HG03103 (cell line): ENCODE results near the gene MINDY3.

Experiments used
- ATAC-seq: cut with Tn5 transposase; IDR thresholded peaks from one replicate; pipeline ENCODE4 v1.9.1; 2021; ENCODE audit warnings: low read depth; ENCODE audit not compliant: unreplicated experiment

Gene MINDY3

DNA sequence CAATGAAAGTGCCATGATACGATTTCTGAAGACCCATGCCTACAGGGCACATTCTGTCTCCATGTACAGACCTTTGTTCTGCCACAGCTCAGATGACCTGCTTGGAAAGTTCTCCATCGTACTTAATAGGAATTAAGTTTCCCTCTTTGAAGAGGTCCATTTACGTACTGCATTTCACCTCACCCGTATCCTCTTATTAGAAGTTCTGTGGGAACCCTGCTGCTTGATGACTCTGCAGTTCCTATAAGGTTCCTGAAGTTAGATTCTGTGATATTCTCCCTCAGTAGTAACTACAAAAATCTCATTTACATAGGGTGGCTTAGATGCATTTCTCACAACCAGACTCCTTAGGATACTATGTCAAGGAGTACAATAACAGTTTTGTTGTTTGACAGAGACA lies 50.9 kb downstream of the MINDY3 start:
- no peak for ATAC-seq

DNA sequence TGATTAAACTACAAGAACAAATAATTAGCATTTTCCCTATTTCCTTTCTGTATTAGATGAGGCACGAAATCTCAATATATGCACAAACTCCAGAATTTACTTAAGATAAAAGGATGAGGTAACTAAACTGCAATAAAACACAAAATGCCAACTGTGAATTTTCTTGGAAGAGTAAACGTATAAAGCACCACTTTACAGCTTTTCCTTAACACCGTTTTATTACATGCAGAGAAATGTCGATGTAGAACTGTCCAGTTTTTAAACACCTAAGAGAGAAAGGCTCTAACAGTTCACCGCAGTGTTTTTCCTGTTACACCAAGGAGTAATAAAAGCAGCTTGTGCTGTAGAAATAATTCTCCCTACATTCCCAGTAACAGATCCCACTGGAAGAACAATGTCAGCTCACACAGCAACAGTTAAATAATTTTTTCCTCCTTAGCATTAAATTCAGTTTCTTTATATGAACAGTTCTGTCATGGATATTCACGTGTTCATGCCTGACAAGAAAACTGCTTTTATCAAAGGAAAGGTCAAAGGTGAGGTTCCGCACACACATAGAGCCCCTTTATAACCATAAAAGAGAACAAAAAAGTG lies 52.0 kb downstream of the MINDY3 start:
- ATAC-seq: no peak

DNA sequence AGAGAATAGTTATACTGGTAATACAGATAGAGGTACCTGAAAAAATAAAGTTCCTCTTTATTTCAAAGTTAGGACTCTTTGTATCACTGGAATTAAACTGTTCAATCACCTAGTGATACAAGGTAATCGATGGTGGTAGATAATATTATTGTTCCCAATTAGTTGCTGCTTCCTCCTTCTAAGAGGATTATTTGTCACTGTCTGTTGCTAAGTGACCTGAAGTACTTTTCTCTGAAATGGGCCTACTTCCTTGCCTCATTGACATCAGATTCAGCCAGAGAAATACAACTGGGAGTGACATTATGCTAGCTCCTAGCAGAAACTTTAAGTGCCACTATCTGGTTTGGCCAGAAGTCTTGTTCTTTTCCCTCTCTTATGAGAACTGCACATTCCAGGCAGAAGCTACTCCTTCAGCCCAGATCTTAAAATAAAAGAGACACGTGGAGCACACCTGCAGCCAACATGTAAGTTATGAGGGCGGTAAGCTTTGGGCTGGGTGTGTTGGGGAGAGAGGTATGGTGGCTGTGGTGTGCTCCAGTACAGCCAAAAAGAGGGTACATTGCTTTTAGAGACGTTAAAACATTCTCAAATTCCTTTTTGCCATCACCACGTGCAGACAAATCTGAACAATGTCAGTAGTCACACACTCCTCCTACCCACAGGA lies 54.8 kb downstream of the MINDY3 start:
- no peak for ATAC-seq

DNA sequence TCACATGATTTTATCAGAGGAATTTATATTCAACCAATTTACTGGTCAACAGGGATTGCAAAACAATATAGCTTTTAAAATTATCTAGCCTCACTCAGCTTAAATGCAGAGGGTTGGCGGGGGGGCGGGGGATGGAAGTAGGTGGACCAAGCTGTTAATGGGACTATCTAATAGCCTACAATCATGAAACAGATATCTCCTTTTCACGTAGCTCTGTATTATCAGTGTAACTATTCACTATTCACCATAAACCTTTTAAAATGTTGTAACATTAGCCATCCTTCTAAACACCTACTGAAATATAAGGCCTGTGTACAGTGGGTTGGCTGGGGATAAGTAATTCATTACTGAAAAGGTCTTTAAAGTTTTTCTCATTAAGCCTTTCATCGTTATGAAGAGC lies 56.2 kb downstream of the MINDY3 start:
- no peak for ATAC-seq

DNA sequence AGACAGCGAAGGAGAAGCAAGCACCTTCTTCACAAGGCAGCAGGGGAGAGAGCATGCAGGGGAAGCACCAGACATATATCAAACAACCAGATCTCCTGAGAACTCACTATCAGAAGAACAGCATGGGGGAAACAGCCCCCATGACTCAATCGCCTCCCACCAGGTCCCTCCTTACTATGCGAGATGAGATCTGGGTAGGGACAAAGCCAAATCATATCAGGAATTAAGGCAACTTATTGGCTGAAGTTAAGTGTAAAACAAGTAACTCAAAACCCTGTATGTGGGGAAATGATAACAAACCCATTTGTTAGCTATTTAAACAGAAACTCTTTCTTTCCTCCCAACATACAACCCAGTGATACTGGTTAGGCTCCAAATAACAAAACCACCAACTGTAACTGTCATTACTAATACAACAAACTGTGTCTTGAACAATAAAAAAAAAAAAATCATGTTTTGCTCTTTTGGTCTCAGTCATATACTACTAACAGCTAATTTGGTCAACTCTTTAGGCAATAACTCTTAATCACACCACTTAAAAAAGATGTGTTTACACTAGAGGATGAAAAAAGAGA lies 57.8 kb downstream of the MINDY3 start:
- ATAC-seq: no peak

- ATAC-seq: no peak
Observed at GRCh38 chr10:15801641-15802040, 58.7 kb downstream of the MINDY3 start.

GRCh38 chr10:15801147-15801546 lies 59.2 kb downstream of the MINDY3 start:
- no peak for ATAC-seq

- no peak for ATAC-seq
Observed at GRCh38 chr10:15797346-15797745, 63.0 kb downstream of the MINDY3 start.

DNA sequence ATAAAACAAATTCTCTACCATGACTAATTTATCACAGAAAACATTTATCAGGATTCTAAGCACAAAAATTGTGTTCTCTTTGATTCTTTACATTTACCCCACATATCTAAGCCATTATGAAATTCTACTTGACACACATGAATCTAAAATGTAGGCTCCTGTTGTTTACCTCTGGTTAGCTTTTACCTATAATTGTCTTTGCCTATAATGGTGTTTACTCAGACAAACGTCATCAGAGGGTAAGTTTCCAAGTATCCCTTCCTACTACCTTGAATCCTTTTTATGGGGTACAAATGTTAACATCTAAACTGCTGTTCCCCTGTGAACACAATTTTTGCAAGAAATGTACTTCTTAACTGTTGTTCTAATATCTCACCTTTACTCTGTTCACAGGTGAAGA lies 63.5 kb downstream of the MINDY3 start:
- no peak for ATAC-seq

- ATAC-seq: no peak
Observed at GRCh38 chr10:15796098-15796759, 64.1 kb downstream of the MINDY3 start.

DNA sequence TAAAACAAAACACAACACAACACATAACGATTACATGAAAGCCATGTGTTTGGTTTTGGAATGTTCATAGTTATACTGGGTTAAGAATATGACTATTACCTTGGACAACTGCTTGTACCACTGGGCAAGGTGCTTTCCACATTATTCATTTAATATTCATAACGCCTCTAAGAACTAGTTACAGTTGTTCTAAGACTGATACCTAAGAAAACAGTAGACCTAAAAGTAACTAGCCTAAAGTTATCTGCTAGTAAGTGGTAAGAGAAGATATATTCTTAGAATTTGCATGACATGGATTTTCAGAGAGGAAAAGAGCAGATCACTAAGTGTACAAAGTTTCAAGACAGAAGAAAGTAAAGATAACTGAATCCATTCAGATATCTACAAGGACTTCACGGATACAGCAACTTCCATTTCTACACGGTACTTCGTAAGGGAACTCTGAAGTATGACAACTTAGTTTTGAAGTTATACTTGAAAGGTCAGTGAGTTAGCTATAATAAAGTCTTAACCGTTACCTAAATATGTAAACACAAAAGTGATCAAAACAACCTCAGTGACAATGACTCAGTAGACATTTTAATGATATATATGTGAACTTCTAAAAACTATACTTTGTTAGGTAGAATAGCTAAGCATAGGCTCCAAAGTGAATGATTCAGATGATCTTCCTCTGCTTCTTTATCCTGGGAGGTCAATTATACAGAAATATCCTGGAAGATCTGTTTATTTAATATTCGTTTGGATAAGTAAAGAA lies 65.1 kb downstream of the MINDY3 start:
- ATAC-seq: no peak

DNA sequence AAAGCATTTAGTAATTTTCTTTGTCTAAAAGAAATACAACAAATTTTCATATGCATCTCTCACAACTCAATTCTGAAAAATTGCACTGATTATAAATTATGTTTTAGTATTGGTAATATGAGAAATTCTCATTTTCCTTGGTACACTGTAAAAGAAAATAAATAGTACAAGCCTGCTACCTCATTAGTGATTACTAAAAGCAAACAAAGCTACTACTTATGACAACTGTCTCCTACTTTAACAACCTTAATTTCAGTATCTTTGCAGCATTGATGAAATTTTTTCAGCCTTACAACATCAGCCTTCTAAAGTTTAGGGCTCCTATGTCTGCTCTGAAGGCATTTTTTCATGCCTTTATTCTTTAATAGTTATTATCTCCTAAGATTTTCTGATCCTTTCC lies 65.7 kb downstream of the MINDY3 start:
- ATAC-seq: no peak

GRCh38 chr10:15793664-15794063 lies 66.6 kb downstream of the MINDY3 start:
- ATAC-seq: no peak

- ATAC-seq: no peak
Observed at GRCh38 chr10:15792777-15793176, 67.5 kb downstream of the MINDY3 start.

DNA sequence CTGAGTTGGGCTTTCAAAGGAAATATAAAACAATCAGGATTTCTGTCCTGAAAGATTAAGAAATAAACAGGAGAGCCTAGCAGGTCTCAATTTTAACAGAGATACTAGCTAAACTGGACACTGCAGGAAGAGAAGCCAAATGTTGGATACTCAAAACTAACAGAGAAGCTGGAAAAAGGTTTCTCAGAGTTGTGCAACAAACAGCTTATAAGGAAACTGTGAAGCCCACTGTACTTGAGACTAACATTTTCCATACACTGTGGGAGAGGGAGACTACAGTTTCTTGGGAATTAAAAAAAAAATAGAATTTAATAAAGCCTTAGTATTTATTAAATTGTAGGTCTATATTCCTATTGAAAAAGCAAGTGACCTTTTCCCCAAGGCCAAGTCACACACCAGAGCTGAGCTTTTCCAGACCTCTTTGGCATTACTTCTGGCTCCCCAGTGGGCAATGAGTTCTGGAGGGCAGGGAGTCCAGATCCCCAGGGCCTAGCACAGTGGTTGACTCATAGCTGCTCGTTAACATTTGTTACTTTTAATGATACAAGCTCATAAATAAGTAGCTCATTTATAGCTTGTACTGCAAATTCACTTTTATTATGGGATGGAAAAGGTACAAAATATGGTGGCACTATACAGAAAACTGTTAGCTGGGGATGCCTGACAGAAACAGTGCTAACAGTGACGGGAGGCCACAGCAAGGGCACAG lies 68.3 kb downstream of the MINDY3 start:
- ATAC-seq: no peak

DNA sequence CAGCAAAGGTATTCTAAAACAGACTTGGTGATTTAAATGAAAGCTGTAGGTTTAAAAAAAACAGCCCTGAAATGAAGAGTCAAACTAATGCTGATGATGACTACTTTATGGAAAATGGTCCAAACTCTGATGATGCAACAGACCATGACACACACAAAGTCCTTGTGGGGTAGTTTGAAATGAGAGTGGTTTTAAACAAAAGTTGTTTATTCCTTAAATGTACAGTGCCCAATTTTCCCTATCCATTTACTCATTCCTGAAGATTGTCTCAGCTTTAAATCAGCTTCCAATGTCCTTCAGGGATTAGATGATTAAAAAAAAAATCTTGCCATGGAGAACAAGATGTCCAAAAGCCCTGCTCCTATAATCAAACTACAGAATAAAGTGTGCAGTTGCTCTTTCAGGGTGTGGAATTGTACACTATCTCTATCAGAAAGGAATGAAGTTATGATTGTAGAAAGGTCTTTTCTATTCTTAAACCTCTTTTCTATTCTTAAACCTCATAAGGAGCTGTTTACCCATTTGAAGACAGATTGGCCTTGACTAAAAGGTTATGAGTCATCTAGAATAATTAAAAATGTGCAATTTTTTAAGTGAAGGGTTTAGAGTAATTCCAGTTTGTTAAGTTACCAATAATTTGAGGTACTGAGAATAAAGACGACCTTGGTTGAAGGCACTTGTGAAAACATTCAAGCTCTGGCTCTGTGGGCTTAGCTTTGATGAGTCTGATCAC lies 70.3 kb downstream of the MINDY3 start:
- ATAC-seq: no peak

- ATAC-seq: no peak
Observed at GRCh38 chr10:15787426-15787825, 72.9 kb downstream of the MINDY3 start.

- ATAC-seq: no peak
Observed at GRCh38 chr10:15784662-15785300, 75.5 kb downstream of the MINDY3 start.

- no peak for ATAC-seq
Observed at GRCh38 chr10:15783941-15784636, 76.2 kb downstream of the MINDY3 start.
